HG02973 (cell line): ENCODE data around the gene BAIAP2.
"Not testable (repeated sequence)": the region's sequence is repeated elsewhere in the genome, so short reads cannot be mapped to it uniquely, and the experiment has no call there.

ENCODE experiments used
- ATAC-seq: cut with Tn5 transposase; IDR thresholded peaks from one replicate; pipeline ENCODE4 v1.9.1; 2021; ENCODE audit warnings: moderate library complexity; ENCODE audit not compliant: unreplicated experiment

BAIAP2 gene

DNA sequence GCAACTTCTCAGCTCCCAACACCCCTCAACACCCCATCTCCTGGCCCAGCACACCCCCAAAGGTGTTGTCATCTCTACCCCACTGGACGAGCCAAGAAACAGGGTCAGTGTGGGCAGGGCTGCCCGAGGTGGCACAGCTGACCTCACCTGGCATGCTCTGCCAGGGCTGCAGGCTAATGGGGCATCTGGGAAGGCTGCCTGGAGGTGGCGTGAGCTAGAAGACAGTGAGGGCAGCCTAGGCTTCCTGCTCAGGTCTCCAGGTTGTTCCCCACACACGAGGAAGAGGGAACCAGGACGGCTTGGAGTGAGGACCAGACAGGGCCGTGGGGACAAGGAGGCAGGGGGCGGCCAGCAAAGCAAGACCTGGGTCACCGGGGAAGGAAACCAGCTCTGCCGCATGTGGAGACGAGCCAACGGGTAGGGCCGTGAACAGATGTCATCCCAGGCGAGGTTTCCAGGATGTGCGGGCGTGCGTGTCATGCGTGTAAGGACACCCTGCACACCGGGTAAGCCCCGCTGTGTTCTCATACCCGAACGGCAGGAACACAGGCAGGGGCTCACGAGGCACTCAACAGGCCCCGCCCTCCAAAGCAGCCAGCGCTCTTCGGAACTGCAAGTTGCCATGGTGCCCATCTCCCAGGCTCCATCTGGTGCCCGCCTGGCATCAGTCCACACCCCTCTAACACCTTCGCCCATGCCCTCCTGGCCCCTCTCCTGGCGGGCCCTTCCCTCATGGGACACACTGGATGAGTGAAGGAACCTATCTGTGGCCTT is 100.7 kb downstream of the BAIAP2 start:
- no peak for ATAC-seq

DNA sequence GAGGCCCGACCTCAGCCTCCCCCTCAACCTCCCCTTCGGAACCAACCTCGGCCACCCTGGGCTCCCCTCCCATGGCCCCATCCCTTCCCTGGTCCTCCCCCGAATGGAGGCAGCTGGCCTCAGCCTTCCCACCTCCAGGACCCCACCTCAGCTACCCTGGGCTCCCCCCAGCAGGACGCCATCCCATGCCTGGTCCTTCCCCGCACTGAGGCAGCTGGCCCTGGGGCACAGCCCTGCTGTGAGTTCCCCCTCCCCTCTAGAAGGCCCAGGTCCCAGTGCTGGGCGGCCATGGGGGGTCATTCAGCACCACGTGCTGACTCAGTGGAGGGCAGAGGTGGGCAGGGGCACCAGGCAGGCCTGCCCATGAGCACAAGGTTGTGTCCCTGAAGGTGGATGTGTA is 101.4 kb downstream of the BAIAP2 start:
- no peak for ATAC-seq

DNA sequence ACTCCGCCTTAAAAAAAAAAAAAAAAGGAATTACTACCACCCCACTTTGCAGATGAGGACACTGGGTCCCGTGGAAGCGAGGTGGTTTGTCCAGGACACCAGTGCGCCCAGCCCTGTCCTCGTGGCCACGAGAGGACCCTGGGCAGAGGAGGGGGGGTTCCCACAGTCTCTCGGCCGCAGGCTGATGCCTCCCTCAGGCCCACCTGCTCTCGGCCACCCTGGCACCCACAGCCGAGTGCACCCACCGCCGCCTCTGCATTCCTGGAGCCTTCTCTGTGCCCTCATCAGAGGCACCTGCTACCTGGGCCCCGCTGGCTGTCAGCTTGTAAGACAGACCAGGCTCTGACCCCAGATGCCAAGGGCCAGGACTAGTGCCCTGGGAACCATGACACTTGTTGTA is 102.3 kb downstream of the BAIAP2 start:
- no peak for ATAC-seq

DNA sequence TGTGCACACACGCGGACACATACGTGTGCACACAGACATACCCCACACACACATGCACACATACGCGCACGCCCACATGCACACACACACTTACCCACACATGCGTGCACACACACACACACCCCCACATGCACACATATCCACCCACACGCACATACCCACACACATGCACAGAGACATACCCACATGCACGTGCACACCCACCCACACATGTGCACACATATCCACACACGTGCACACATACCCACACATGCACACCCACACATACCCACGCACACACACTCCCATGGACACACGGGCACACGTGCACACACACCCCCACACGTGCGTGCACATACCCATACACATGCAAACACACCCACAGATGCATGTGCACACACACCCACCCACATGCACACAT is 103.1 kb downstream of the BAIAP2 start:
- no peak for ATAC-seq

DNA sequence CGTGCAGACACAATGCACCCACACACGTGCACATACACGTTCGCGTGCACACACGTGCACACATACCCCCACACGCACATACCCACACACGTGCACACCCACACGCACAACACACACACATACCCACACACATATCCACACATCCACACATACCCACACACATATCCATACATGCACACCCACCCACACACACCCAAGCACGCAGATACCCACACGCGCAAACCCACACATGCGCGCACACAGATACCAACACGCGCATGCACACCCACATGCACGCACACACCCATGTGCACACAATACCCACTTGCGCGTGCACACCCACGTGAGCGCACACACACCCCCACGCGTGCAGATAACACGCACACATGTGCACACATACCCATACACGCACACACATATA is 103.5 kb downstream of the BAIAP2 start:
- no peak for ATAC-seq

DNA sequence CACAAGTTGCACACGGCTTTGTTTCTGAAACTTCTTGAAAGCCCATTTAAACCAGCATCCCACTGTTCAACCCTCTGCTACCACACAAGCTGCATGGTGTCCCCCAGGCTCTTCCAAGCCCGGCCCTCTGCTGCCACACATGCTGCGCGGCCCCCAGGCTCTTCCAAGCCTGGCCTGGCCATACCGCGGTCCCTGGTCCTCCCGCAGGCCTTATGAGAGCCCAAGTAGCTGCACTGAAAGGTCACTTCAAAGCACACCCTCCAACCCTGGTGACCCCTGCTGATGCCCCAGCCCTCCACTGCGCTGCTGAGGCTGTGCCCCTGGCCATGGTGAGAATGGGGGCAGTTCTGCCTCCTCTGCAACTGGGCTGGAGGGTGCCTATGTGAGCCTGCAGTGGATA is 104.5 kb downstream of the BAIAP2 start:
- no peak for ATAC-seq

DNA sequence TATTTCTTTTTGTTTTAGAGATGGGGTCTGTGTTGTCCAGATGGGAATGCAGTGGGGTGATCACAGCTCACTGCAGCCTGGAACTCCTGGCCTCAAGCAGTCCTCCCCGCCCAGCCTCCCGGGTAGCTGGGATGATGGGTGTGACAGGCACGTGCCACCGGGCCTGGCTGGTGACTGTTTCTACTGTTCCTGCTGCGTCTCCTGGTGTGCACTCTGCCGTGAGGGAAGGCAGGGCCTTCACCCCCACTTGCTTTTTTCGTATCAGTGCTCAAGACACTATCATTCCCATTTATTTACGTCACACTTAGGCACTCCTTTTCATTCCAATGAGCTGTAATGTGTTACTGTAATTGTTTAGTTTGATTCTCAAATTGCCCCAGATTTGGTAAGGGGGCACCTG is 105.1 kb downstream of the BAIAP2 start:
- ATAC-seq, result no peak

DNA sequence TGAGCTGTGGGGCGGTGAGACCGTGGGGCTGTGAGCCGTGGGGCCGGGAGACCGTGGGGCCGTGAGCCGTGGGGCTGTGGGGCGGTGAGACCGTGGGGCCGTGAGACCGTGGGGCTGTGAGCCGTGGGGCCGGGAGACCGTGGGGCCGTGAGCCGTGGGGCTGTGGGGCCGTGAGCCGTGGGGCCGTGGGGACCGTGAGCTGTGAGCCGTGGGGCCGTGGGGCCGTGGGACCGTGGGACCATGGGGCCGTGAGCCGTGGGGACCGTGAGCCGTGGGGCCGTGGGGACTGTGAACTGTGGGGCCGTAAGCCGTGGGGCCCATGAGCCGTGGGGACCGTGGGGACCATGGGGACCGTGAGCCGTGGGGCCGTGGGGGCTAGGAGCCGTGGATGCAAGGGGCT is 105.7 kb downstream of the BAIAP2 start:
- no peak for ATAC-seq

DNA sequence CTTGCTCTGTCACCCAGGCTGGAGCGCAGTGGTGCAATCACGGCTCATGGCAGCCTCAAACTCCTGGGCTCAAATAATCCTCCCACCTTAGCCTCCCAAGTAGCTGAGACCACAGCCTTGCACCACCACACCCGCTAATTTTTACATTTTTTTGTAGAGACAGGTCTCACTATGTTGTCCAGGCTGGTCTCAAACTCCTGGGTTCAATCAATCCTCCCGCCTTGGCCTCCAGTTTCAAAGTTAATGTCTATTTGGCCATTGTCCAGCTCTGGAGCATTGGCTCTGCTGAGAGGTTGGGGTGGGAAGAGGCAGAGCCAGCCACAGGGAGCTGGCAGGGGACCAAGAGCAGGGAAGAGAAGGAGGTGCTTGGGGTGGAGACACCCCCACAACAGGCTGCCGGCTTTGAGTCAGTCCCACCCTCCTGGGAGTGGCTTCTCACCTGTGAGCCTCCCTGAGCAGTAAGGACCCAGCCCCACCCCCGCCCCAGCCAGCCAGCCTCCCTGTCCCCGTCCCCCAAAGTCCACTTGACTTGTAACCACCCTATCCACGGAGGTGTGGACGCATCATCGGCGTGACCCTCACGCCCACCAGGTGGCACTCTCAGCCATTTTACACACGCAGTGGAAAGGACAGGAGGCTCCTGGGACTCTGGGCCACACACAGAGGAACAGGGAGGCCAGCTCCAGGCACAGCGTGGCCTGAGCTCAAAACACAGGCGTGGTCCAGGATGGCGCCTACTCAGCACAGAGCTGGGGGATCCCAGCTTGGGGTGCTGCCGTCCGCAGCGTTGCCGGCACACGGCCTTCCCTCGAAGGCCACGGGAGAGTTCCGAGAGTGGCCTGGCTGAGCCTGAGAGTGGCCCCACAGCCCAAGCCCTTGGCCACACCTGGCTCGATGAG is 107.6 kb downstream of the BAIAP2 start:
- ATAC-seq, result no peak

DNA sequence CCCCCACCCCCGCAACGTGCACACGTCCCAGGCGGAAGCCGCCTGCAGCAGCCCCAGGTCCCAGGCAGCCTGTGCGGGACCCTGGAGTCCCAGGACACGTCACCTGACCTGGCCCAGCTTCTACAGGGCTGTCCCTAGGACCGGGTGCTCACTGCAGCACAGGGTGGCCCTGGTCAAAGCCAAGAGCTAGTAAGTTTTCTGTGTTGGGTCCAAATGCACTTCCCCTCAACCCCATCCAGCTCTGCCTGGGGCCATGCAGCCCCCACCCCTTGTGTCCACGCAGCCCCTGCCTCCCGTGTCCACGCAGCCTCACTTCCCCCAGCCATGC is 108.2 kb downstream of the BAIAP2 start:
- ATAC-seq, result no peak

DNA sequence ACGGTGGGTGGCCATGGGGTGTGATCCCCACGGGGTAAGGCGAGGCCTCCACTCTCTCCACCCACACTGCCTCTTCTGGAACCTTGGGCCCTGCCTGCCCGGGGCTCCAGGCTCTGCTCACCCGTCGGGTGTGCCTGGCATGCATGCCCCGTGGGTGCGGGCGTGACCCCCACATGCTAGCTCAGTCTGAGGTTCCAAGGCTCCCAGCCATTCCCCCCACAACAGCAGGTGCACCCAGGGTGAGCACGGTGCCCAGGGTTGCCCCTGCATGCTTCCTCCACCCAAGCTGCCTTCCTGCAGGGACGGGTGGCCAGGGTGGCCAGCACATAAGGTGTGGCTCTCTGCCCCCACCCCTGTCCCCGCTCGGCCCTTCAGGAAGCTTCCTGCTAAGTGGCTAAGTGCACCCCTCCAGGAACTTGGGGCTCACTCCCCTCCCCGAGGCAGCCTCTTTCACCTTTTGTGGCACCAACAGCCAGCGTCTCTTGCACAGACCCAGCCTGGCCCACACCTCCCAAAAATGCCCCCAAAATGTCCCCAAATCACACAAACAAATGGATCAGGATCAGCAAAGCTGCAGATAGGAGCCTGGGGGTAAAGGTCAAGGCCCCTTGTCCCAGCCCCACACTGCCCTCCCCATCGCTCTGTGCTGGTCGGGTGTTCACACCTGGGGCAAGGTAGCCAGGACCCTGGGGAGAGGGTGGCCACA is 108.9 kb downstream of the BAIAP2 start:
- no peak for ATAC-seq

DNA sequence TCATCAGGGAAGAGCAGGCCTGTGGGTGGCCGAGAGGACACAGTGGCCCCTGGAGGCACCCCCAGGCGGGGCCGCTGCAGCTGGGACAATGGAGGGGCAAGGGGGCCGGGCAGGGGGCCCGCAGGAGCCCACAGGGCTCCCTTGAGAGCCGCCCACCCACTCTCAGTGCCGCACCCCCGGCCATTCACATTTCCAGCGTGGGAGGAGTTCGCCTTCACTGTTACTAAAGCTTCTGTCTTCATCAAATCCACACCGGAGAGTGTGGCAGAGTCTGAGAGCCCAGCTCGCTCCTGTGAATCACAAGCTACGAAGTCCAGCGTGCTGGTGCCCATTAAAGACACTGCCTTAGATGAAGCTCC is 109.5 kb downstream of the BAIAP2 start:
- ATAC-seq, result no peak

DNA sequence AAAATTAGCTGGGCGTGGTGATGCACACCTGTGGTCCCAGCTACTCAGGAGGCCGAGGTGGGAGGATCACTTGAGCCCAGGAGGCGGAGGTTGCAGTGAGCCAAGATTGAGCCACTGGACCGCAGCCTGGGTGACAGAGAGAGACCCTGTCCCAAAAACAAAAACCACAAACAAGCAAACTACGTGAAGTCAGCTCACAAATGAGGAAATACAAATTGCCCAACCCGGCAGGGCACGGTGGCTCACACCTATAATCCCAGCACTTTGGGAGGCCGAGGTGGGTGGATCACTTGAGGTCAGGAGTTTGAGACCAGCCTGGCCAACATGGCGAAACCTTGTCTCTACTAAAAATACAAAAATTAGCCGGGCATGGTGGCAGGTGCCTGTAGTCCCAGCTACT is 111.3 kb downstream of the BAIAP2 start:
- ATAC-seq, result not testable (repeated sequence)

DNA sequence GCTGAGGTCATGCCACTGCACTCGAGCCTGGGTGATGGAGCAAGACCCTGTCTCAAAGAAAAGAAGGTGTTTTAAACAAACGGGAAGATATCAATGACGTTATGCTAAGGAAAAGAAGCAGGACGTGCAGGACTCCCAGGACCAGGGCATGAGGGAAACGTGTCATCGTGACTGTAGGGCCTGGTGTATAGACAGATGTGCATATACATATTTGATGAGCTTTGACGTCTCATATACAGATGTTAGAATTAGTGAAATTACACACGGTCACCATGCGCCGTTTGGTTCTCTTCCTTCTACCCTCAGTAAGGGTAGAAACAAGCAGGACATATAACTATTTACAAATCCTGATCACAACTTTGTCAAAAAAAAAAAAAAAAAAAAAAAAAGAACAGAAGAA is 112.8 kb downstream of the BAIAP2 start:
- no peak for ATAC-seq

DNA sequence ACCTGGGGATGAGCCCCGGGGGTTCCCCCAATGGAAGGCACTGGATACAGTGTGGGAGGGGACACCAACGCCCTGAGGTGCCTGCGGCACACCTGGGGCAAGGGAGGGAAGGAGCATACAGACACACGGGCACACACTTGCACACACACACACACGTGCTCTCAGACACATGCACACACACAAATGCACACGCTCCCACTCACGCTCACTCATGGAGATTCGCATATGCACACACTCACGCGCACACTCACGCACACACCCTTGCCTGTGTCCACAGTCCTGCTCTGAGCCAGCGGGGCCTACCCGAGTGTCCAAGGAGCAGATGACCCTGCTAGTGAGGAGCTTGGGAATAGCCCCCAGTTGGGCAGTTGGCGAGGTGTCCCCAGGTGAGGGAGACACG is 113.6 kb downstream of the BAIAP2 start:
- ATAC-seq, result no peak

DNA sequence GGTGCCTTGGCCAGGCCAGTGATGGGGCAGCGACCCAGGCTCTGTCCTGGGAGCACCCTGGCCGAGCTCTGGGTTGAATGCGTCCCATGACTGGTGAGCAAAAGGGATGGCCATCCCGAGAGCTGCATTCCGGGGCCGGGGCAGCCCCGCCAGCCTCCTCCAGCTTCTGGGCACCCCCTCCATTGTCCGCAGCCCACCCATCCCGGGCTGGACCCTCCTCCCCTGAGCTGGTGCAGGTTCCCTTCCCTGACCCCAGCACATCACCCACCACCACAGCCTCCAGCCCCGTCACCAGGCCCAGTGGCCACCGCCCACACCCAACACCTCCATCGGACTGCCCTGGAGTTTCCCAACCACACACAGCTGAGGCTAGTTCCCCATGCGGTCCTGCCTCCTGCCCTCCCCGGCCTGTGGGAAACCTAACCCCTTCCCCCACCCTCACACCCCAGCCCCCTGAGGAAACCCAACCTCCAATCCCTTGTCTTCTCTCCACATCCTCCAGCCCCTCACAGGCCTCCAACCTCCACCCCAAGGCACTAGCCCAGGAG is 114.1 kb downstream of the BAIAP2 start:
- ATAC-seq, result no peak

DNA sequence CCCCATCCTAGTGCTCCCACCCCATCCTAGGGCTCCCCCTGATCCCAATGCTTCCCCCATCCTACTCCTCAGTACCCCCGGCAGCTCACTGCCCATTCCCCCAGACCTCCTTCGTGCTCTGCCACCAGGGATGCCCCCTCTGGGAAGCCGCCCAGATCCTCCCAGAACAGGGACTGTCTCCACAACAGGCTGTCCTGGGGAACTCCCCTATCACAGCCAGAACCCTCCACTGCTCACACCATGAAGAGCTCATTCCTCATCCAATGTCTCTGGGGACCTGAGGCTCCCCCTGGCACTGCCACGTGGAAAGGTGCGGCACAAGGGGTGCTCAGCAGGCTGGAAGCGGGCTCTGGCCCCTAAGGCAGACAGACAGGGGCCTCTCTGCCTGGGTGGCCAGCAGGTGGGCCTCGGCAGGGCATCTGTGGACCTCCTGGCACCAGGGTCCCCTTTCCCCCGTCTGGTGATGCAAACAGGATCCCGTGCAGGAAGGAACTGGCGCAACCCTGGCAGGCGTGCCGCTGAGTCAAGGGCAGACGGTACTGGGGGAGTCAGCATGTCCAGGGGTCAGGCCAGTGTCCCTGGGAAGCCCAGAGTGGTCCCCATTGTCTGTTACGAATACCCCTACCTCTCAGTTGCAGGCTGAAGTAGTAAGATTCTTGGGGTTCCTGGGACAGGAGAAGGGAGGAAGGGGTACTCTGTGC is 115.6 kb downstream of the BAIAP2 start:
- no peak for ATAC-seq

DNA sequence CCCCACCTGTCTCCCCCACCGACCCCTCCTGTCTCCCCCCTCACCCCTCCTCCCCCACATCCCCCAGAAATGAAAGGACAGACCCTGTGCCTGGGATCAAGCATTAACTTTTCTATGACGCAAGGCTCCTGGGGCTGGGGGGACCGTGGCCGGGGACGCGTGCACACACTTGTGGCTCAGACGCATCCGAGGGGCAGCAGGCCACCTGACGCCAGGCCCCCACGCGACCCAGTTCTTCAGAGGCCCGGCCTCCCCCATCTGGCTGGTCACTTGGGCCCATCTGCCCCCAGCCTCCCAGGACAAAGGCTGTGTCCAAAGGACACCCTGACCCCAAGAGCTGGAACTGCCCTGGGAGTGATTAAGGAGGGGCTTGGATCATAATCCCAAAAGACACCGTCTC is 116.3 kb downstream of the BAIAP2 start:
- ATAC-seq, result no peak

DNA sequence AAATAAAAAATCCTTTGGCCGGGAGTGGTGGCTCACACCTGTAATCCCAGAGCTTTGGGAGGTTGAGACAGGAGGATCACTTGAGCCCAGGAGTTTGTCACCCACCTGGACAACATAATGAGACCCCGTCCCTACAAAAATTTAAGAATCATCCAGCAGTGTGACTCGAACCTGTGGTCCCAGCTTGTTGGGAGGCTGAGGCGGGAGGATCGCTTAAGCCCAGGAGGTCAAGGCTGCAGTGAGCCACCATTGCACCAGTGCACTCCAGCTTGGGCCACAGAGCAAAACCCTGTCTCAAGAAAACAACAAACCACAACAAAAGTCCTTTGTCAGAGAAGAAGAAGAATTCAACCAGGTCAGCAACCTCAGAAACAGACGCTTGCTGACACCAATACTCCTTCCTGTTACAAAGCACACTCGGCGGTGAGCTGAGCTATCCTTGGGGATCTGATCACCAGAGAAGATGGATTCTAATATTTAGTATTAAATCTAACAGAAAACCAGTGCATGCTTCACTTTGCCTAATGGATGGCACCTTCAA is 117.4 kb downstream of the BAIAP2 start:
- ATAC-seq, result no peak

DNA sequence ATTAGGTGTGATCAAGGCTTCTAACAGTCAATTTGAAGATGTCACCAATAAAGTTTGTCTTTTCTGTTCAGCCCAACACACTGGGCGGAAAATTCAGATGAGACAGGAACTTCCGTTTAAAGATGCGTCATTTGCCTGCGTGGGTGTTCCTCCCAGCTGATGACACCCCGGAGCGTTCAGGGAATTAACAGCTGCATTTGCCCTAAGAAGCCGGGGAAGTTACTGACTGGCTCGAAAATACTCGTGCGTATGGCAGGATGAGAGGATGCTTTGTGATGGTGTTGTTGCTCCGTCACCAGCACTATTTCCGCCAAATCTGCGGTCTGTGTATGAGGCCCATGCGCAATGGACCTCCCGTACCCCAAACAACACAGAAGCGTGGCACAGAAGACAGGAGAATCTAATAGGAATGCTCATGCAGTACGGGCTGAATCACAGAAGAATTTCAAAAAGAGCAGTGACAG is 118.4 kb downstream of the BAIAP2 start:
- no peak for ATAC-seq

DNA sequence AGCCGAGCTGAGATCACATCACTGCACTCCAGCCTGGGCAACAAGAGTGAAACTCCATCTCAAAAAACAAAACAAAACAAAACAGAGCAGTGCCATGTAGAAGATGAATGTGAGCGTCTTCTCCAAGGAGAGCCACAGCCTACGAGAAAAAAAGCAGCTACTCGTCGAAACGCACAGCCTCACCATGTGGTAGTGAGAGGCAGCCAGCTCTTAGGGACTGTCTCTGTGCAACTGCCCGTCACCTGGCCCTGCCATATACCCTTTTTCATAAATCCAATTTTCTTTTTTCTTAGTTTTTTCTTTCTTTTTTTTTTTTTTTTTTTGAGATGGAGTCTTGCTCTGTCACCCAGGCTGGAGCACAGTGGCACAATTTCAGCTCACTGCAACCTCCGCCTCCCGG is 119.1 kb downstream of the BAIAP2 start:
- not testable (repeated sequence) for ATAC-seq
